OCI-LY3 (cell line): Measurements from ENCODE around the gene SSPN.

ENCODE experiments used
- H2AFZ ChIP-seq: fragments of 200-600, 300-600 bp; shearing (Covaris generic); 2 replicates; pipeline ENCODE4 v1.6.0; 2014; ENCODE audit warnings: antibody characterized with exemption, low read depth, low read length
- H3K27ac ChIP-seq: fragments of 200-600, 300-600 bp; sonication (generic); 2 replicates; pipeline ENCODE4 v1.5.1; 2014; ENCODE audit warnings: mild to moderate bottlenecking, low read length, moderate library complexity, mixed read lengths
- H3K27me3 ChIP-seq: fragments of 200-600, 300-600 bp; sonication (generic); 2 replicates; pipeline ENCODE4 v1.6.1; 2014; ENCODE audit warnings: low read depth, low read length, mixed read lengths
- H3K36me3 ChIP-seq: fragments of 200-600, 300-600 bp; sonication (generic); replicated peaks from 2 replicates; pipeline ENCODE3; 2014; ENCODE audit warnings: low read depth, low read length, mixed read lengths
- H3K4me1 ChIP-seq: fragments of 300-600, 200-600 bp; sonication (generic); 2 replicates; pipeline ENCODE4 v1.6.1; 2014; ENCODE audit warnings: low read length, mixed read lengths
- H3K4me2 ChIP-seq: fragments of 200-600, 300-600 bp; sonication (generic); 2 replicates; pipeline ENCODE4 v1.6.1; 2014; ENCODE audit warnings: low read length, mixed read lengths
- H3K4me3 ChIP-seq: fragments of 300-600, 200-600 bp; sonication (generic); 2 replicates; pipeline ENCODE4 v1.5.1; 2014; ENCODE audit warnings: antibody characterized with exemption, mild to moderate bottlenecking, low read length, moderate library complexity
- H3K79me2 ChIP-seq: fragments of 300-600, 200-600 bp; shearing (Covaris generic); 2 replicates; pipeline ENCODE4 v1.6.1; 2014; ENCODE audit warnings: mild to moderate bottlenecking, low read length, mixed read lengths
- H3K9ac ChIP-seq: fragments of 300-600, 200-600 bp; shearing (Covaris generic); 2 replicates; pipeline ENCODE4 v1.6.0; 2014; ENCODE audit warnings: mild to moderate bottlenecking, low read length, moderate library complexity
- H3K9me3 ChIP-seq: fragments of 200-600, 300-600 bp; shearing (Covaris generic); 2 replicates; pipeline ENCODE4 v1.6.1; 2014; ENCODE audit warnings: low read length, mixed read lengths; ENCODE audit not compliant: insufficient read depth
- H4K20me1 ChIP-seq: fragments of 200-600, 300-600 bp; sonication (generic); 2 replicates; pipeline ENCODE4 v1.6.1; 2016; ENCODE audit warnings: low read length, mixed read lengths; ENCODE audit not compliant: insufficient read depth
- CTCF ChIP-seq: fragments of 200-600, 300-600 bp; sonication (generic); IDR thresholded peaks from 2 replicates; pipeline ENCODE4 v1.5.1; 2014; ENCODE audit warnings: antibody characterized with exemption, low read length, low read depth
- EZH2phosphoT487 ChIP-seq: fragments of 200-600 bp; shearing (Covaris generic); IDR thresholded peaks from 2 replicates; pipeline ENCODE4 v1.6.1; 2018; ENCODE audit warnings: antibody characterized with exemption, mixed run types, low read depth

Gene SSPN

GRCh38 chr12:26285401-26285800 is 90.0 kb downstream of the SSPN start:
- Histone ChIP-seq H3K9me3 (no peaks in the 10 kb centered on the region), H3K4me1 (peaks cover 4% of the 10 kb centered on the region; the same call in 1 of the 2 replicates), H3K9ac (no peak overlapping the region), H3K27ac (no peak overlapping the region), H3K4me3 (no peak overlapping the region), H2AFZ (no peak overlapping the region), H4K20me1 (no peaks in the 10 kb centered on the region), H3K4me2 (no peak overlapping the region), H3K27me3 (peaks cover 5% of the 10 kb centered on the region; the same call in 1 of the 2 replicates), H3K79me2 (no peaks in the 10 kb centered on the region), H3K36me3 (no peaks in the 10 kb centered on the region)
- no peak for TF ChIP-seq CTCF

GRCh38 chr12:26286186-26286585 is 90.8 kb downstream of the SSPN start:
- Histone ChIP-seq H3K9me3 (no peaks in the 10 kb centered on the region), H3K4me3 (no peak overlapping the region), H3K4me1 (peaks cover 8% of the 10 kb centered on the region), H2AFZ (no peak overlapping the region), H3K79me2 (no peaks in the 10 kb centered on the region), H3K9ac (no peak overlapping the region), H4K20me1 (no peaks in the 10 kb centered on the region), H3K27me3 (peaks cover 4% of the 10 kb centered on the region; the same call in 1 of the 2 replicates), H3K36me3 (no peaks in the 10 kb centered on the region), H3K27ac (no peak overlapping the region), H3K4me2 (no peak overlapping the region)
- no peak for TF ChIP-seq CTCF
- no peak for TF ChIP-seq EZH2phosphoT487

- H3K4me3 ChIP-seq = no peak overlapping the region
- no peaks in the 10 kb centered on the region for H3K79me2 ChIP-seq
- no peak overlapping the region for H2AFZ ChIP-seq
- H3K27ac ChIP-seq = no peak overlapping the region
- peaks cover 4% of the 10 kb centered on the region; the same call in 1 of the 2 replicates for H3K27me3 ChIP-seq
- H3K4me1 ChIP-seq = peaks cover 10% of the 10 kb centered on the region
- no peaks in the 10 kb centered on the region for H4K20me1 ChIP-seq
- no peak overlapping the region for H3K4me2 ChIP-seq
- no peaks in the 10 kb centered on the region for H3K9me3 ChIP-seq
- TF ChIP-seq EZH2phosphoT487 (no peak), CTCF (no peak)
- H3K36me3 ChIP-seq = no peaks in the 10 kb centered on the region
- H3K9ac ChIP-seq = no peak overlapping the region
These were observed 92.5 kb downstream of the SSPN start for GRCh38 chr12:26287671-26288381.

- Histone ChIP-seq H3K4me2 (no peak overlapping the region), H3K36me3 (no peaks in the 10 kb centered on the region), H3K27ac (no peak overlapping the region), H3K79me2 (no peaks in the 10 kb centered on the region), H3K4me3 (no peak overlapping the region), H3K27me3 (no peaks in the 10 kb centered on the region; the same call in 1 of the 2 replicates), H3K9ac (no peak overlapping the region), H4K20me1 (no peaks in the 10 kb centered on the region), H3K4me1 (peaks cover 10% of the 10 kb centered on the region), H2AFZ (no peak overlapping the region), H3K9me3 (no peaks in the 10 kb centered on the region)
- TF ChIP-seq CTCF (no peak), EZH2phosphoT487 (no peak)
These were observed 95.2 kb downstream of the SSPN start for GRCh38 chr12:26290565-26290964.
